Measurements from ENCODE around the gene SCFD2. TPM values are rescaled to one million over a fixed set of nuclear protein-coding genes. Genes with fewer than 3 reads are reported as not detected.

The SCFD2 gene
- total RNA-seq, 1 donor, result 24.2 TPM

DNA sequence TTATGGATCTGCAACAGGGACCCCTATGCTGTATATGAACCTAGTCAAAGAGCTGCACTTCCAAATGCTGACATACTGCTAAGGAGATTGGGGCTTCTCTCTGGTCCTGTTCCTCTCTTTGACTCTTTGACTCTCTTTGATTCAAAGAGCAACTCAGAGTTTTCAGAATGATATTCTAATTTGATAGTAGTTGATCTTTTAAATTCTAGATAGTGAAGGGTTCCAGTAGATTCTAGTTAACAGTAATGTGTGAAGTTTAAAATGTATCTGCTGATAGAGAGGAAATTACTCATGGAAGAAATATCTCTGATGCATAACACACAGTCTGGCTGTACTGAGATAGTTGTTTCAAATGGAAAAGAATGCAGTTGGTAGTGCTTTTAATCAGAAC is 264.7 kb downstream of the SCFD2 start:
- peaks cover 12% of the 10 kb centered on the region for H3K79me2 ChIP-seq (ENCODE audit: insufficient read depth, low read length)
- TF ChIP-seq, protein P1, sequence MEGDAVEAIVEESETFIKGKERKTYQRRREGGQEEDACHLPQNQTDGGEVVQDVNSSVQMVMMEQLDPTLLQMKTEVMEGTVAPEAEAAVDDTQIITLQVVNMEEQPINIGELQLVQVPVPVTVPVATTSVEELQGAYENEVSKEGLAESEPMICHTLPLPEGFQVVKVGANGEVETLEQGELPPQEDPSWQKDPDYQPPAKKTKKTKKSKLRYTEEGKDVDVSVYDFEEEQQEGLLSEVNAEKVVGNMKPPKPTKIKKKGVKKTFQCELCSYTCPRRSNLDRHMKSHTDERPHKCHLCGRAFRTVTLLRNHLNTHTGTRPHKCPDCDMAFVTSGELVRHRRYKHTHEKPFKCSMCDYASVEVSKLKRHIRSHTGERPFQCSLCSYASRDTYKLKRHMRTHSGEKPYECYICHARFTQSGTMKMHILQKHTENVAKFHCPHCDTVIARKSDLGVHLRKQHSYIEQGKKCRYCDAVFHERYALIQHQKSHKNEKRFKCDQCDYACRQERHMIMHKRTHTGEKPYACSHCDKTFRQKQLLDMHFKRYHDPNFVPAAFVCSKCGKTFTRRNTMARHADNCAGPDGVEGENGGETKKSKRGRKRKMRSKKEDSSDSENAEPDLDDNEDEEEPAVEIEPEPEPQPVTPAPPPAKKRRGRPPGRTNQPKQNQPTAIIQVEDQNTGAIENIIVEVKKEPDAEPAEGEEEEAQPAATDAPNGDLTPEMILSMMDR (IDR thresholded peaks at IDR 0.05; ENCODE audit: extremely low read depth, low read depth, low read length), result no peak
- peak overlapping the region; percentile 82 for H3K4me2 ChIP-seq (ENCODE audit: insufficient read depth, low read length)

GRCh38 chr4:53100501-53101190 is 265.2 kb downstream of the SCFD2 start:
- TF ChIP-seq, protein P1 (IDR thresholded peaks at IDR 0.05; ENCODE audit: extremely low read depth, low read depth, low read length), result no peak
- Histone ChIP-seq H4K20me1 (ENCODE audit: insufficient read depth, low read length) (no peaks in the 10 kb centered on the region), H3K4me2 (ENCODE audit: insufficient read depth, low read length) (peak overlapping the region; percentile 82), H3K79me2 (ENCODE audit: insufficient read depth, low read length) (peaks cover 12% of the 10 kb centered on the region), H3K27ac (ENCODE audit: low read depth, low read length) (peak overlapping the region; percentile 96), H3K36me3 (ENCODE audit: insufficient read depth, low read length) (no peaks in the 10 kb centered on the region), H3K4me1 (ENCODE audit: insufficient read depth, low read length) (peaks cover 43% of the 10 kb centered on the region), H2AFZ (ENCODE audit: low read length) (peak overlapping the region; percentile 6), H3K4me3 (ENCODE audit: insufficient read depth, low read length) (peak overlapping the region; percentile 50), H3K27me3 (ENCODE audit: insufficient read depth, low read length) (no peaks in the 10 kb centered on the region), H3K9me3 (ENCODE audit: low read depth, low read length) (no peaks in the 10 kb centered on the region)
- no peak for DNase-seq (ENCODE audit: insufficient read length, low spot score, missing footprints)

More for the DNA sequence above, 264.7 kb downstream of the SCFD2 start:
- H3K36me3 ChIP-seq (ENCODE audit: insufficient read depth, low read length), result no peaks in the 10 kb centered on the region
- no peaks in the 10 kb centered on the region for H3K9me3 ChIP-seq (ENCODE audit: low read depth, low read length)
- peak overlapping the region; percentile 96 for H3K27ac ChIP-seq (ENCODE audit: low read depth, low read length)
- peak overlapping the region; percentile 6 for H2AFZ ChIP-seq (ENCODE audit: low read length)
- no peaks in the 10 kb centered on the region for H3K27me3 ChIP-seq (ENCODE audit: insufficient read depth, low read length)
- peak overlapping the region; percentile 50 for H3K4me3 ChIP-seq (ENCODE audit: insufficient read depth, low read length)
- peaks cover 43% of the 10 kb centered on the region for H3K4me1 ChIP-seq (ENCODE audit: insufficient read depth, low read length)
- peak; percentile 79 for DNase-seq (ENCODE audit: insufficient read length, low spot score, missing footprints)
- H4K20me1 ChIP-seq (ENCODE audit: insufficient read depth, low read length), result no peaks in the 10 kb centered on the region

DNA sequence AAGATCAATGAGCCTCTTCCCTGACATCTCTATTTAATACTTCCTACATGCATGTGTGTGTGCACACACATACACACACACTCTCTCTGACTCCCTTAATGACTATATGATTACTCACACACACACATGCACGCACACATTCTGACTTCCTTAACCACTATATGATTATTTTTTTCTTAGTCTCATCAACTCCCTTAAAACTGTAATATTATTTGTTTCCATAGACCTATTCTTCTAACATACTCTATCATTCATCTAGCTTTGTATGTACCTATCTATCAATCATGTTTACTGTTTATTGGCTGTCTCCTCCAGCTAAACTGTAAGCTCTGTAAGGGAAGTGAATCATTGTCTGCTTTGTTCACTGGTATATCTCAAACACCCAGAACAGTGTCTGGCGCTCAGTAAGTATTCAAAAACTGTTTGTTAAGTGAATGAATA is 267.2 kb downstream of the SCFD2 start:
- no peak overlapping the region for H2AFZ ChIP-seq (ENCODE audit: low read length)
- peaks cover 43% of the 10 kb centered on the region for H3K4me1 ChIP-seq (ENCODE audit: insufficient read depth, low read length)
- H4K20me1 ChIP-seq (ENCODE audit: insufficient read depth, low read length), result no peaks in the 10 kb centered on the region
- H3K4me2 ChIP-seq (ENCODE audit: insufficient read depth, low read length), result peak overlapping the region; percentile 30
- H3K4me3 ChIP-seq (ENCODE audit: insufficient read depth, low read length), result no peak overlapping the region
- no peaks in the 10 kb centered on the region for H3K36me3 ChIP-seq (ENCODE audit: insufficient read depth, low read length)
- H3K79me2 ChIP-seq (ENCODE audit: insufficient read depth, low read length), result peaks cover 4% of the 10 kb centered on the region
- peak overlapping the region; percentile 96 for H3K27ac ChIP-seq (ENCODE audit: low read depth, low read length)
- H3K27me3 ChIP-seq (ENCODE audit: insufficient read depth, low read length), result no peaks in the 10 kb centered on the region
- TF ChIP-seq, protein P1 (IDR thresholded peaks at IDR 0.05; ENCODE audit: extremely low read depth, low read depth, low read length), result no peak
- no peaks in the 10 kb centered on the region for H3K9me3 ChIP-seq (ENCODE audit: low read depth, low read length)
- peak; percentile 44 for DNase-seq (ENCODE audit: insufficient read length, low spot score, missing footprints)

- TF ChIP-seq, protein P1 (IDR thresholded peaks at IDR 0.05; ENCODE audit: extremely low read depth, low read depth, low read length), result no peak
- H3K9me3 ChIP-seq (ENCODE audit: low read depth, low read length), result no peaks in the 10 kb centered on the region
- no peak overlapping the region for H3K4me3 ChIP-seq (ENCODE audit: insufficient read depth, low read length)
- H2AFZ ChIP-seq (ENCODE audit: low read length), result no peak overlapping the region
- no peak overlapping the region for H3K27ac ChIP-seq (ENCODE audit: low read depth, low read length)
- H3K4me1 ChIP-seq (ENCODE audit: insufficient read depth, low read length), result peaks cover 13% of the 10 kb centered on the region
- no peaks in the 10 kb centered on the region for H4K20me1 ChIP-seq (ENCODE audit: insufficient read depth, low read length)
- no peak for DNase-seq (ENCODE audit: insufficient read length, low spot score, missing footprints)
- no peaks in the 10 kb centered on the region for H3K79me2 ChIP-seq (ENCODE audit: insufficient read depth, low read length)
- no peak overlapping the region for H3K4me2 ChIP-seq (ENCODE audit: insufficient read depth, low read length)
- H3K36me3 ChIP-seq (ENCODE audit: insufficient read depth, low read length), result no peaks in the 10 kb centered on the region
- no peaks in the 10 kb centered on the region for H3K27me3 ChIP-seq (ENCODE audit: insufficient read depth, low read length)
These were observed 271.8 kb downstream of the SCFD2 start for GRCh38 chr4:53094040-53094439.

Data from osteoblast (primary cell).